PC-9 (cell line): ENCODE measurements around the gene DOK5. TPM values are rescaled to one million over a fixed set of nuclear protein-coding genes. Genes with fewer than 3 reads are reported as not detected.

Experiments used
- BruUV-seq: library from RNA; stranded (reverse); fragments of 400-500 nt; replicated peaks from 2 replicates; lab custom pipeline; 2021; lab: Mats Ljungman, UMichigan
- CTCF ChIA-PET: fragments of 300-600 bp; sonication (Branson Sonifier 250); formaldehyde crosslinking; loops from one replicate; lab custom pipeline; 2022; ENCODE audit warnings: antibody characterized with exemption; lab: Charles Lee
- POLR2A ChIA-PET: fragments of 300-600 bp; sonication (Branson Sonifier 250); formaldehyde crosslinking; loops from one replicate; lab custom pipeline; 2022; ENCODE audit warnings: antibody characterized with exemption; ENCODE audit not compliant: unreplicated experiment; lab: Charles Lee
- DNase-seq, 2 experiments: peaks; one replicate each; pipeline versions ENCODE4 v3.0.0 to v3.0.0-alpha.2; 2015 to 2022; ENCODE audit warnings: mixed read lengths in 1 of 2
- H2AFZ ChIP-seq: fragments of 200-600 bp; sonication (generic); 2 replicates; pipeline ENCODE4 v1.8.1; 2017; ENCODE audit warnings: antibody characterized with exemption
- H3F3A ChIP-seq: fragments of 200-600 bp; sonication (generic); 2 replicates; pipeline ENCODE4 v1.8.1; 2017; ENCODE audit warnings: antibody characterized with exemption, mild to moderate bottlenecking, low read depth; ENCODE audit not compliant: insufficient read depth
- H3K27ac ChIP-seq: fragments of 200-600 bp; sonication (generic); 2 replicates; pipeline ENCODE4 v1.6.1; 2016; ENCODE audit warnings: mixed run types
- H3K27me3 ChIP-seq: fragments of 200-600 bp; sonication (generic); 2 replicates; pipeline ENCODE4 v1.6.1; 2016; ENCODE audit warnings: low read depth, mixed run types; ENCODE audit not compliant: insufficient read depth
- H3K36me3 ChIP-seq: fragments of 200-600 bp; sonication (generic); 2 replicates; pipeline ENCODE4 v1.6.1; 2016; ENCODE audit warnings: low read depth, mixed run types
- H3K4me1 ChIP-seq: fragments of 200-600 bp; sonication (generic); replicated peaks from 2 replicates; pipeline ENCODE4 v1.6.1; 2016; ENCODE audit warnings: mixed run types; ENCODE audit not compliant: insufficient read depth
- H3K4me2 ChIP-seq: fragments of 200-600 bp; sonication (generic); 2 replicates; pipeline ENCODE4 v1.6.1; 2017; ENCODE audit warnings: mixed run types
- H3K4me3 ChIP-seq: fragments of 200-600 bp; sonication (generic); 2 replicates; pipeline ENCODE4 v1.6.1; 2016; ENCODE audit warnings: mixed run types
- H3K79me2 ChIP-seq: fragments of 200-600 bp; sonication (generic); 2 replicates; pipeline ENCODE4 v1.6.1; 2017; ENCODE audit warnings: low read depth, mixed run types
- H3K9me2 ChIP-seq: fragments of 200-600 bp; sonication (generic); 2 replicates; pipeline ENCODE4 v1.8.1; 2017; ENCODE audit warnings: mild to moderate bottlenecking; ENCODE audit not compliant: insufficient read depth
- H3K9me3 ChIP-seq: fragments of 200-600 bp; sonication (generic); 2 replicates; pipeline ENCODE4 v1.8.1; 2016; ENCODE audit warnings: low read depth; ENCODE audit not compliant: insufficient read depth
- H4K20me1 ChIP-seq: fragments of 200-600 bp; sonication (generic); 2 replicates; pipeline ENCODE4 v1.8.1; 2017; ENCODE audit not compliant: insufficient read depth
- CTCF ChIP-seq: fragments of 200-600 bp; sonication (generic); conservative IDR thresholded peaks from 2 replicates; pipeline ENCODE4 v1.6.1; 2017; ENCODE audit warnings: mixed run types, antibody characterized with exemption, mild to moderate bottlenecking, moderate library complexity
- EZH2 ChIP-seq: fragments of 200-600 bp; sonication (generic); IDR thresholded peaks from 2 replicates; pipeline ENCODE4 v1.8.0; 2017; ENCODE audit warnings: antibody characterized with exemption, low read depth
- intact Hi-C: fragments of 100-400 bp; cut with micrococcal nuclease; formaldehyde crosslinking; loops from one replicate; pipeline ENCODE4 v1.10.0; 2022; ENCODE audit not compliant: unreplicated experiment
- total RNA-seq: library from RNA; stranded (reverse); gene quantifications from 2 replicates; pipeline ENCODE4 v1.2.3, GENCODE V29; 2021

DOK5 gene
- total RNA-seq, 1 experiment from 2014 or later = not detected

- Histone ChIP-seq H3K9me3 (no peaks in the 10 kb centered on the region; the same call in 1 of the 2 replicates), H3K4me2 (no peak overlapping the region), H3K9me2 (no peaks in the 10 kb centered on the region), H4K20me1 (no peaks in the 10 kb centered on the region), H3F3A (no peaks in the 10 kb centered on the region), H3K27me3 (peaks cover 23% of the 10 kb centered on the region), H3K36me3 (no peaks in the 10 kb centered on the region), H2AFZ (no peak overlapping the region), H3K4me1 (no peaks in the 10 kb centered on the region), H3K4me3 (no peak overlapping the region), H3K79me2 (no peaks in the 10 kb centered on the region), H3K27ac (no peak overlapping the region)
- TF ChIP-seq EZH2 = no peak
- TF ChIP-seq CTCF = no peak
- ChIA-PET POLR2A (no interaction called here), CTCF (no interaction called here)
- BruUV-seq = no TSS peak
- intact Hi-C loops = loop anchor here (5.0 kb wide), 1 partner anchor 379 kb away; no protein-coding TSS in a partner anchor
- DNase-seq = no peak
These were observed 121.3 kb downstream of the DOK5 start for GRCh38 chr20:54596651-54597050.

GRCh38 chr20:54598352-54598751, 123.0 kb downstream of the DOK5 start:
- H3K9me3 ChIP-seq = peaks cover under 1% of the 10 kb centered on the region; the same call in 1 of the 2 replicates

GRCh38 chr20:54600634-54601033, 125.2 kb downstream of the DOK5 start:
- DNase-seq = no peak
- Histone ChIP-seq H3K79me2 (no peaks in the 10 kb centered on the region), H3K36me3 (no peaks in the 10 kb centered on the region), H3K27ac (no peak overlapping the region), H3K9me2 (no peaks in the 10 kb centered on the region), H3K4me3 (no peak overlapping the region), H3K27me3 (peaks cover 38% of the 10 kb centered on the region), H3K4me1 (no peaks in the 10 kb centered on the region), H4K20me1 (no peaks in the 10 kb centered on the region), H3F3A (no peaks in the 10 kb centered on the region), H3K9me3 (0 out of 2 replicates have a peak, but pooled peaks cover 3% of the 10 kb centered on the region), H3K4me2 (no peak overlapping the region), H2AFZ (no peak overlapping the region)
- ChIA-PET CTCF (no interaction called here), POLR2A (no interaction called here)
- no TSS peak for BruUV-seq
- TF ChIP-seq CTCF (no peak), EZH2 (no peak)
- intact Hi-C loops = no loop called here

More at GRCh38 chr20:54598352-54598751, 123.0 kb downstream of the DOK5 start:
- peaks cover 27% of the 10 kb centered on the region for H3K27me3 ChIP-seq
- CTCF ChIA-PET = no interaction called here
- H3K27ac ChIP-seq = no peak overlapping the region
- H3F3A ChIP-seq = no peaks in the 10 kb centered on the region
- H2AFZ ChIP-seq = no peak overlapping the region
- H3K4me2 ChIP-seq = no peak overlapping the region
- no peaks in the 10 kb centered on the region for H3K9me2 ChIP-seq
- no peak for DNase-seq
- no TSS peak for BruUV-seq
- TF ChIP-seq CTCF = no peak
- no peak for TF ChIP-seq EZH2
- no peaks in the 10 kb centered on the region for H3K79me2 ChIP-seq
- no peaks in the 10 kb centered on the region for H3K36me3 ChIP-seq
- H4K20me1 ChIP-seq = no peaks in the 10 kb centered on the region
- intact Hi-C loops = loop anchor here (5.0 kb wide), 1 partner anchor 381 kb away; no protein-coding TSS in a partner anchor
- no peaks in the 10 kb centered on the region for H3K4me1 ChIP-seq
- no peak overlapping the region for H3K4me3 ChIP-seq
- POLR2A ChIA-PET = no interaction called here
